ENCODE data around the gene WDR27.
"Not testable (repeated sequence)": the region's sequence is repeated elsewhere in the genome, so short reads cannot be mapped to it uniquely, and the experiment has no call there.

Gene WDR27

DNA sequence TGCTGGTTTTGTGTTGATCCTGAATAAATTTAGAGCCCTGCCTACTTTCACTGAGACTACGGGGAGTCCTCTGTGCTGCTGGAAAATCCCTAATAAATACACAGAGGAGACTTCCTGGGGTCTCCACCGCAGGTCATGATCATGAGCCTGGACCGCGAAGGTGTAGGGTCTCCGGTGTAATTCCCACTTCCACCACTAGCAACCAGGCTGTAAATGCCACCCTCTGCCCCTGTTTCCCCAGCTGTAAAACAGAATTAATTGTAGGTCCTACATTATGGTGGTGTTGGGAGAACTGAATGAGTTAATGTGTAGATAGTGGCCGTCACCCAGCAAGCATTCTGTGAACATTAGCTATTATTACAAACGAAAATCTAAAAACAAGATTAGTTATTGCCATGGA is 256.6 kb downstream of the WDR27 start:
- no peak overlapping the region for H2BK12ac ChIP-seq (ENCODE audit: low read length)
- H3K14ac ChIP-seq (ENCODE audit: low read length) = no peak overlapping the region
- no peaks in the 10 kb centered on the region for H3K27me3 ChIP-seq (ENCODE audit: control insufficient read depth in 3 of 3, insufficient read depth in 3 of 3, low read depth in 1 of 3, low read length in 3 of 3)
- H3K79me1 ChIP-seq (ENCODE audit: low read depth, low read length) = no peaks in the 10 kb centered on the region
- no peak overlapping the region for H2BK5ac ChIP-seq (ENCODE audit: low read length)
- DNase-seq (ENCODE audit: low spot score) = no peak
- H3K4me3 ChIP-seq (ENCODE audit: low read length in 2 of 2) = no peak overlapping the region
- no peak overlapping the region for H4K91ac ChIP-seq (ENCODE audit: low read depth, low read length, poor library complexity)
- H3K9me3 ChIP-seq (replicated peaks in 1 of 2; ENCODE audit: control insufficient read depth in 2 of 2, insufficient read depth in 1 of 2, low read depth in 1 of 2, low read length in 2 of 2) = no peaks in the 10 kb centered on the region
- H3K27ac ChIP-seq (replicated peaks; ENCODE audit: low read length) = no peak overlapping the region
- no peak overlapping the region for H3K4ac ChIP-seq (ENCODE audit: low read length)
- H3K9ac ChIP-seq (ENCODE audit: low read depth, low read length, poor library complexity) = no peak overlapping the region
- H2BK15ac ChIP-seq (ENCODE audit: low read length) = no peak overlapping the region
- no peak overlapping the region for H2AFZ ChIP-seq (ENCODE audit: low read length)
- no peak overlapping the region for H2AK5ac ChIP-seq (ENCODE audit: low read depth, low read length)
- H4K8ac ChIP-seq (ENCODE audit: low read depth, low read length) = no peak overlapping the region
- H3K4me2 ChIP-seq (ENCODE audit: insufficient read depth, low read length, poor library complexity, severe bottlenecking) = no peak overlapping the region
- H3K36me3 ChIP-seq (replicated peaks in 1 of 2; ENCODE audit: control insufficient read depth in 2 of 2, insufficient read depth in 2 of 2, low read length in 2 of 2) = no peaks in the 10 kb centered on the region
- H3K4me1 ChIP-seq (ENCODE audit: control insufficient read depth in 2 of 2, insufficient read depth in 1 of 2, low read depth in 1 of 2, low read length in 2 of 2) = peaks cover 0 to 2% of the 10 kb centered on the region in 2 donors
- H3K18ac ChIP-seq (ENCODE audit: low read length) = no peak overlapping the region
- WGBS, 2 donors (ENCODE audit: extremely low coverage in 2 of 2, insufficient read length in 2 of 2, insufficient replicate concordance in 1 of 2) = no CpG with 5 or more reads among the region's 7 CpGs
- H3K23ac ChIP-seq (ENCODE audit: low read depth, low read length, poor library complexity) = no peak overlapping the region
- H2BK120ac ChIP-seq (ENCODE audit: low read depth, low read length) = no peak overlapping the region

DNA sequence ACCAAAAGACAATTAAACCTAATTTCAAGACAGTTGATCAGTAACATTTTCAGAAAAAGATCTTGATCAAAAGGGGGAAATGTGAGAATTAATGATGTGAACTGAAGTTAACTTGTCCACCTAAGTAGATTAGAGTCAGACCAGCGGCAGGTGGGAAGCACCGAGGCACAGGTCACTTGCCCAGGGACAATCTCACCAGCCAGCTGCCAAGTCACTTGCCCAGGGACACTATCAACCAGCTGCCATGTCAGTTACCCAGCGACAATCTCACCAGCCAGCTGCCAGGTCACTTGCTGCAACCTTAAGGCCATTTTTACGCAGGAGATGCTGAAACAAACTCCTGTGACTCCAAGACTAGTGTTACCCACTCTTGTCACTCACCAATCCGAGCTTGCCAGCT is 260.5 kb downstream of the WDR27 start:
- Histone ChIP-seq H2BK15ac (ENCODE audit: low read length) (no peak overlapping the region), H2BK12ac (ENCODE audit: low read length) (no peak overlapping the region), H4K8ac (ENCODE audit: low read depth, low read length) (no peak overlapping the region), H2BK5ac (ENCODE audit: low read length) (no peak overlapping the region), H3K4ac (ENCODE audit: low read length) (no peak overlapping the region), H3K4me2 (ENCODE audit: insufficient read depth, low read length, poor library complexity, severe bottlenecking) (no peak overlapping the region), H3K4me3 (ENCODE audit: low read length in 2 of 2) (no peak overlapping the region), H4K91ac (ENCODE audit: low read depth, low read length, poor library complexity) (no peak overlapping the region), H2AFZ (ENCODE audit: low read length) (no peak overlapping the region), H3K18ac (ENCODE audit: low read length) (no peak overlapping the region), H3K79me1 (ENCODE audit: low read depth, low read length) (no peaks in the 10 kb centered on the region), H3K27ac (replicated peaks; ENCODE audit: low read length) (no peak overlapping the region), H3K14ac (ENCODE audit: low read length) (no peak overlapping the region), H3K4me1 (ENCODE audit: control insufficient read depth in 2 of 2, insufficient read depth in 1 of 2, low read depth in 1 of 2, low read length in 2 of 2) (peaks cover 0 to 2% of the 10 kb centered on the region in 2 donors), H3K9me3 (replicated peaks in 1 of 2; ENCODE audit: control insufficient read depth in 2 of 2, insufficient read depth in 1 of 2, low read depth in 1 of 2, low read length in 2 of 2) (no peaks in the 10 kb centered on the region), H2BK120ac (ENCODE audit: low read depth, low read length) (no peak overlapping the region), H3K23ac (ENCODE audit: low read depth, low read length, poor library complexity) (no peak overlapping the region), H3K36me3 (replicated peaks in 1 of 2; ENCODE audit: control insufficient read depth in 2 of 2, insufficient read depth in 2 of 2, low read length in 2 of 2) (no peaks in the 10 kb centered on the region), H3K9ac (ENCODE audit: low read depth, low read length, poor library complexity) (no peak overlapping the region), H2AK5ac (ENCODE audit: low read depth, low read length) (no peak overlapping the region), H3K27me3 (ENCODE audit: control insufficient read depth in 3 of 3, insufficient read depth in 3 of 3, low read depth in 1 of 3, low read length in 3 of 3) (no peaks in the 10 kb centered on the region)
- no peak for DNase-seq (ENCODE audit: low spot score)
- WGBS, 2 donors (ENCODE audit: extremely low coverage in 2 of 2, insufficient read length in 2 of 2, insufficient replicate concordance in 1 of 2) = no CpG with 5 or more reads among the region's 5 CpGs

DNA sequence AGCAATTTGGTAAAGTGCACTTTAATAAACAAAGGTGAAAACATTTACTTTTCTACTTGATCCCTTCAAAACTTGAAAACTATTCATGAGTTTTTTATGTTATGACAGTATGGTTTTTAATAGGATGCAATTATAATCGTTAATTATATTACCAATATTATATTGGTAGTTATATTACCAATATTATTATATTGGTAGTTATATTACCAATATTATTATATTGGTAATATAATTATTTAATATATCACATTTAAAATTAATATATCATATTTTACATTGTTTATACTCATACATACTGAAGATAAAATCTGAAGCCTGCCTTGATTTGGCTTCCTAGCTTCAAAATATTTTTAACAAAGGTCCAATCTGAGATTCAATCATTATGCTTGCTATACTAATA is 262.1 kb downstream of the WDR27 start:
- WGBS, 2 donors (ENCODE audit: extremely low coverage in 2 of 2, insufficient read length in 2 of 2, insufficient replicate concordance in 1 of 2) = no CpG with 5 or more reads among the region's 1 CpG
- no peak overlapping the region for H3K14ac ChIP-seq (ENCODE audit: low read length)
- DNase-seq (ENCODE audit: low spot score) = no peak

DNA sequence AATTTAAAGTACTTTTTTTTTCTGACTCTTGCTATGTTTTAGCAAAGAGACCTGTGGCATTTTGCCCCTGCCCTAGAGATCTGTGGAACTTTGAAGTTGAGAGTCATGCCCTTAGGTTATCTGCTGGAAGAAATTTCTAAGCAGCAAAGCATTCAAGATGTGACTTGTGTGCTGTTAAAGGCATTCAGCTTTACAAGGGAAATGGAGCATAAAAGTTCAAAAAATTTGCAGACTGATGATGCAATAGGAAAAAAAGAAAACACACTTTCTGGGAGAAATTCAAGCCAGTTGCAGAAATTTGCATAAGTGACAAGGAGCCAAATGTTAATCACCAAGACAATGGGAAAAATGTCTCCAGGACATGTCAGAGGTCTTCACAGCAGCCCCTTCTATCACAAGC is 267.3 kb downstream of the WDR27 start:
- DNase-seq (ENCODE audit: low spot score); H2BK12ac ChIP-seq (ENCODE audit: low read length); H2BK5ac ChIP-seq (ENCODE audit: low read length); H3K9ac ChIP-seq (ENCODE audit: low read depth, low read length, poor library complexity); H2BK120ac ChIP-seq (ENCODE audit: low read depth, low read length); H2BK15ac ChIP-seq (ENCODE audit: low read length); H3K18ac ChIP-seq (ENCODE audit: low read length); H2AFZ ChIP-seq (ENCODE audit: low read length); H2AK5ac ChIP-seq (ENCODE audit: low read depth, low read length); H3K27me3 ChIP-seq (ENCODE audit: control insufficient read depth in 3 of 3, insufficient read depth in 3 of 3, low read depth in 1 of 3, low read length in 3 of 3); H3K79me1 ChIP-seq (ENCODE audit: low read depth, low read length); H3K4me2 ChIP-seq (ENCODE audit: insufficient read depth, low read length, poor library complexity, severe bottlenecking); H3K4me3 ChIP-seq (ENCODE audit: low read length in 2 of 2); H4K8ac ChIP-seq (ENCODE audit: low read depth, low read length); H4K91ac ChIP-seq (ENCODE audit: low read depth, low read length, poor library complexity); H3K27ac ChIP-seq (replicated peaks; ENCODE audit: low read length); H3K23ac ChIP-seq (ENCODE audit: low read depth, low read length, poor library complexity); H3K14ac ChIP-seq (ENCODE audit: low read length); H3K4ac ChIP-seq (ENCODE audit: low read length); H3K36me3 ChIP-seq (replicated peaks in 1 of 2; ENCODE audit: control insufficient read depth in 2 of 2, insufficient read depth in 2 of 2, low read length in 2 of 2); H3K4me1 ChIP-seq (ENCODE audit: control insufficient read depth in 2 of 2, insufficient read depth in 1 of 2, low read depth in 1 of 2, low read length in 2 of 2): not testable (repeated sequence)
- peaks cover 14 to 19% of the 10 kb centered on the region in 2 donors for H3K9me3 ChIP-seq (replicated peaks in 1 of 2; ENCODE audit: control insufficient read depth in 2 of 2, insufficient read depth in 1 of 2, low read depth in 1 of 2, low read length in 2 of 2)

More for the DNA sequence above, 262.1 kb downstream of the WDR27 start:
- Histone ChIP-seq H2BK12ac (ENCODE audit: low read length) (no peak overlapping the region), H2AK5ac (ENCODE audit: low read depth, low read length) (no peak overlapping the region), H3K9me3 (replicated peaks in 1 of 2; ENCODE audit: control insufficient read depth in 2 of 2, insufficient read depth in 1 of 2, low read depth in 1 of 2, low read length in 2 of 2) (peaks cover 2 to 5% of the 10 kb centered on the region in 2 donors), H2BK5ac (ENCODE audit: low read length) (no peak overlapping the region), H3K27me3 (ENCODE audit: control insufficient read depth in 3 of 3, insufficient read depth in 3 of 3, low read depth in 1 of 3, low read length in 3 of 3) (no peaks in the 10 kb centered on the region), H3K9ac (ENCODE audit: low read depth, low read length, poor library complexity) (no peak overlapping the region), H2AFZ (ENCODE audit: low read length) (no peak overlapping the region), H3K27ac (replicated peaks; ENCODE audit: low read length) (no peak overlapping the region), H3K79me1 (ENCODE audit: low read depth, low read length) (no peaks in the 10 kb centered on the region), H3K4me3 (ENCODE audit: low read length in 2 of 2) (no peak overlapping the region), H2BK120ac (ENCODE audit: low read depth, low read length) (no peak overlapping the region), H3K23ac (ENCODE audit: low read depth, low read length, poor library complexity) (no peak overlapping the region), H3K4me1 (ENCODE audit: control insufficient read depth in 2 of 2, insufficient read depth in 1 of 2, low read depth in 1 of 2, low read length in 2 of 2) (no peaks in the 10 kb centered on the region), H2BK15ac (ENCODE audit: low read length) (no peak overlapping the region), H3K4ac (ENCODE audit: low read length) (no peak overlapping the region), H3K4me2 (ENCODE audit: insufficient read depth, low read length, poor library complexity, severe bottlenecking) (no peak overlapping the region), H4K8ac (ENCODE audit: low read depth, low read length) (no peak overlapping the region), H4K91ac (ENCODE audit: low read depth, low read length, poor library complexity) (no peak overlapping the region), H3K18ac (ENCODE audit: low read length) (no peak overlapping the region), H3K36me3 (replicated peaks in 1 of 2; ENCODE audit: control insufficient read depth in 2 of 2, insufficient read depth in 2 of 2, low read length in 2 of 2) (no peaks in the 10 kb centered on the region)
